Measurements from ENCODE around the gene SYMPK.
"Not testable (repeated sequence)": the region's sequence is repeated elsewhere in the genome, so short reads cannot be mapped to it uniquely, and the experiment has no call there.

SYMPK gene

DNA sequence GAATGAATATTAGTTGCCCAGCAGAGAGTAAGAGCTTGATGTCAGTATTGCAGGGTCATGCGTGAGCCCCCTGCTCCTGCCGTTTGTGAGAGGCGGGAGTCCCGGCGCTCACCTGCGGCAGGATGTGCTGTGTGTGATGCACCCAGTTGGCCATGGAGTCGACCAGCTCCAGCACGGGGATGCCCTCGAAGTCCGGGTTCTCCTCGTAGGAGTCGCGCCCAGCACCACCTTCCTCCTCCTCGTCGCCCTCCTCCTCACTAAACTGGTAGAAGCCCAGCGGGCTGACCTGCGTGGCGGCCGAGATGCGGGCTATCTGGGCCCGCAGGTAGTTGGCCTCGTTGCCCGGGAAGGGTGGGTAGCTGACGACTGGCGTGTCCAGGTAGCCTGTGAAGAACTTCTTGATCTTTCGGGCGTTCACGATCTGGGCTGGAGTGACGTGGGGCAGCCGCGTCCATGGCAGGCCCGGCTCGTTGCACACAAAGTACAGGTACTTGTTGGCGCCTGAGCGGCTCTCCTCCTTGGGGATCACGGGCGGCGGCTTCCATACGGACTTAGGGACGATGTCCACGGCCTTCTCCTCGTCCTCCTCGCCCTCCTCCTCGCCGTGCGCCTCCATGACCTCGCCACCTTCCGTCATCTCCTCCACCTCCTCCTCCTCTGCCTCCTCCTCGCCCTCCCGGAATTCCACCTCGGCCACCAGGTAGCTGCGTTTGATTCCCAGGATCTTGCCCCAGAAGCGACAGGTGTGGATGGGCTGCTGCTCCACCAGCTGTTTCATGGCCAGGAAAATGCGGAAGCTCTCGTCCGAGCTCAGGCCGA, 58.6 kb downstream of the SYMPK start:
- no peaks in the 10 kb centered on the region for H3K27me3 ChIP-seq (ENCODE audit: control insufficient read depth, insufficient read depth, low read length)
- WGBS (ENCODE audit: insufficient coverage, insufficient read length), result no CpG with 5 or more reads among the region's 57 CpGs
- DNase-seq (ENCODE audit: low read depth, low spot score), result no peak
- H3K9me3 ChIP-seq (ENCODE audit: control insufficient read depth, insufficient read depth, low read length), result no peaks in the 10 kb centered on the region
- no peaks in the 10 kb centered on the region; the same call in 1 of the 2 replicates for H3K36me3 ChIP-seq (ENCODE audit: control insufficient read depth, insufficient read depth, low read length)
- no peak overlapping the region for H3K4me3 ChIP-seq (ENCODE audit: low read length)
- H3K4me1 ChIP-seq (ENCODE audit: control insufficient read depth, insufficient read depth, low read length), result peaks cover 2% of the 10 kb centered on the region; the same call in 1 of the 2 replicates
- no peak overlapping the region for H3K27ac ChIP-seq (ENCODE audit: low read length)

DNA sequence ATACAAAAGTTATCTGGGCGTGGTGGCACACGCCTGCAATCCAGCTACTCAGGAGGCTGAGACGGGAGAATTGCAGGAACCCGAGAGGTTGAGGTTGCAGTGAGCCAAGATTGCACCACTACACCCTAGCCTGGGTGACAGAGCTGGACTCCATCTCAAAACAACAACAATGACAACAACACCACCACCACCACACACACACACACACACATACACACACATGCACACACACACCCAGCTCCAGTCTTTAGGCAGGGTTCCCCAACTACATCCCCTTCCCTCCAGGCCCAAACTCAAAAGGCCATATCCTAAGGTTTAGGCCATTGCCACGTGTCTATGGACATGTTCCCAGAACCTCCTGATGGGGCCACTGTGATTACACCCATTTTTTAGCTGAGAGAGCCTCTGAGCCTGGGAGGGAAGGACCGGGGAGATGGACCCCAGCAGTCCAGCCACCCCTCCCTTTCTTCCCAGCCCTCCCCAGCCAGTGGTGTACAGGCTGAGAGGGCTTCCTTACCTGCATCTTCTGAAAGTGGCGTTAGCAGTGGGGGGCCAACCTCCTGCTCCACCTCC, 61.3 kb downstream of the SYMPK start:
- H3K9me3 ChIP-seq (ENCODE audit: control insufficient read depth, insufficient read depth, low read length), result no peaks in the 10 kb centered on the region
- no peak overlapping the region for H3K4me3 ChIP-seq (ENCODE audit: low read length)
- H3K36me3 ChIP-seq (ENCODE audit: control insufficient read depth, insufficient read depth, low read length), result no peaks in the 10 kb centered on the region; the same call in 1 of the 2 replicates
- H3K4me1 ChIP-seq (ENCODE audit: control insufficient read depth, insufficient read depth, low read length), result peaks cover 2% of the 10 kb centered on the region; the same call in 1 of the 2 replicates
- DNase-seq (ENCODE audit: low read depth, low spot score), result no peak
- WGBS (ENCODE audit: insufficient coverage, insufficient read length), result no CpG with 5 or more reads among the region's 7 CpGs
- no peaks in the 10 kb centered on the region for H3K27me3 ChIP-seq (ENCODE audit: control insufficient read depth, insufficient read depth, low read length)
- H3K27ac ChIP-seq (ENCODE audit: low read length), result no peak overlapping the region

- no peak for DNase-seq (ENCODE audit: low read depth, low spot score)
- Histone ChIP-seq H3K36me3 (ENCODE audit: control insufficient read depth, insufficient read depth, low read length) (no peaks in the 10 kb centered on the region; the same call in 1 of the 2 replicates), H3K27ac (ENCODE audit: low read length) (no peak overlapping the region), H3K9me3 (ENCODE audit: control insufficient read depth, insufficient read depth, low read length) (no peaks in the 10 kb centered on the region), H3K4me1 (ENCODE audit: control insufficient read depth, insufficient read depth, low read length) (peaks cover 2% of the 10 kb centered on the region; the same call in 1 of the 2 replicates), H3K27me3 (ENCODE audit: control insufficient read depth, insufficient read depth, low read length) (no peaks in the 10 kb centered on the region), H3K4me3 (ENCODE audit: low read length) (no peak overlapping the region)
- no CpG with 5 or more reads among the region's 8 CpGs for WGBS (ENCODE audit: insufficient coverage, insufficient read length)
Observed at GRCh38 chr19:45800070-45800553, 62.8 kb downstream of the SYMPK start.

DNA sequence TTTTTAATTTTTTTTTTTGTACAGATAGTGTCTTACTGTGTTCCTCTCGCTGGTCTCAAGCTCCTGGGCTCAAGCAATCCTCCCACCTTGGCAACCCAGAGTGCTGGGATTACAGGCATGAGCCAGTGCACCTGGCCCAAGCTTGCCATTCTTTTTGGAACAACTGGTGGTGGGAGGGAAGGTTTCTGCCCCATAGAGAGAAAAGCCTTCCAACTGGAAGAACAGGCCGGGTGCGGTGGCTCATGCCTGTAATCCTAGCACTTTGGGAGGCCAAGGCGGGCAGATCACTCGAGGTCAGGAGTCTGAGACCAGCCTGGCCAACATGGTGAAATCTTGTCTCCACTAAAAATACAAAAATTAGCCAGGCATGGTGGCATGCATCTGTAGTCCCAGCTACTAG, 63.4 kb downstream of the SYMPK start:
- DNase-seq (ENCODE audit: low read depth, low spot score), result not testable (repeated sequence)

GRCh38 chr19:45798995-45799517, 63.9 kb downstream of the SYMPK start:
- DNase-seq (ENCODE audit: low read depth, low spot score), result no peak
- Histone ChIP-seq H3K36me3 (ENCODE audit: control insufficient read depth, insufficient read depth, low read length) (no peaks in the 10 kb centered on the region; the same call in 1 of the 2 replicates), H3K27ac (ENCODE audit: low read length) (no peak overlapping the region), H3K27me3 (ENCODE audit: control insufficient read depth, insufficient read depth, low read length) (no peaks in the 10 kb centered on the region), H3K4me1 (ENCODE audit: control insufficient read depth, insufficient read depth, low read length) (no peaks in the 10 kb centered on the region; the same call in 1 of the 2 replicates), H3K4me3 (ENCODE audit: low read length) (no peak overlapping the region), H3K9me3 (ENCODE audit: control insufficient read depth, insufficient read depth, low read length) (no peaks in the 10 kb centered on the region)
- no CpG with 5 or more reads among the region's 10 CpGs for WGBS (ENCODE audit: insufficient coverage, insufficient read length)

More for the DNA sequence above, 63.4 kb downstream of the SYMPK start:
- not testable (repeated sequence) for H3K9me3 ChIP-seq (ENCODE audit: control insufficient read depth, insufficient read depth, low read length); H3K27ac ChIP-seq (ENCODE audit: low read length); H3K27me3 ChIP-seq (ENCODE audit: control insufficient read depth, insufficient read depth, low read length); H3K4me1 ChIP-seq (ENCODE audit: control insufficient read depth, insufficient read depth, low read length); H3K4me3 ChIP-seq (ENCODE audit: low read length); H3K36me3 ChIP-seq (ENCODE audit: control insufficient read depth, insufficient read depth, low read length)
- no CpG with 5 or more reads among the region's 5 CpGs for WGBS (ENCODE audit: insufficient coverage, insufficient read length)

DNA sequence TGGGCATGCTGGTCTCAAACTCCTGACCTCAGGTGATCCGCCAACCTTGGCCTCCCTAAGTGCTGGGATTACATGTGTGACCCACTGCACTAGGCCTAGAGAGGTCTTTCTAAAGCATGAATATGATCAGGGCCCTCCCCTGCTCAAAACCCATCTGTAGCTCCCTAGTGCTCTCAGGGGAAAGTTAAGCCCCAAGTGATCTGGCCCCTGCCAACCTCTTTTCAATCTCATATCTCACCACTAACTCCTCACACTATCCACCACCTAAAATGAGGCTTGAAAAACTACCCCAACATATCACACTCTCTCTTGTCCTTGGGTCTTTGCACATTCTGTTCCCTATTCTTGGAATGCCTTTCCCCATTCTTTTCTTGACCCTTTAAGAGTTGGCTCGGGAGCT, 68.3 kb downstream of the SYMPK start:
- H3K4me1 ChIP-seq (ENCODE audit: control insufficient read depth, insufficient read depth, low read length), result no peaks in the 10 kb centered on the region
- WGBS (ENCODE audit: insufficient coverage, insufficient read length), result no CpG with 5 or more reads among the region's 2 CpGs
- DNase-seq (ENCODE audit: low read depth, low spot score), result no peak
- H3K36me3 ChIP-seq (ENCODE audit: control insufficient read depth, insufficient read depth, low read length), result no peaks in the 10 kb centered on the region
- H3K9me3 ChIP-seq (ENCODE audit: control insufficient read depth, insufficient read depth, low read length), result no peaks in the 10 kb centered on the region
- no peak overlapping the region for H3K27ac ChIP-seq (ENCODE audit: low read length)
- no peaks in the 10 kb centered on the region for H3K27me3 ChIP-seq (ENCODE audit: control insufficient read depth, insufficient read depth, low read length)
- no peak overlapping the region for H3K4me3 ChIP-seq (ENCODE audit: low read length)

- Histone ChIP-seq H3K4me1 (ENCODE audit: control insufficient read depth, insufficient read depth, low read length) (no peaks in the 10 kb centered on the region), H3K36me3 (ENCODE audit: control insufficient read depth, insufficient read depth, low read length) (peaks cover 7% of the 10 kb centered on the region; the same call in 1 of the 2 replicates), H3K27ac (ENCODE audit: low read length) (no peak overlapping the region), H3K9me3 (ENCODE audit: control insufficient read depth, insufficient read depth, low read length) (no peaks in the 10 kb centered on the region), H3K4me3 (ENCODE audit: low read length) (no peak overlapping the region), H3K27me3 (ENCODE audit: control insufficient read depth, insufficient read depth, low read length) (no peaks in the 10 kb centered on the region)
- WGBS (ENCODE audit: insufficient coverage, insufficient read length), result no CpG with 5 or more reads among the region's 6 CpGs
- no peak for DNase-seq (ENCODE audit: low read depth, low spot score)
Observed at GRCh38 chr19:45793876-45794275, 69.1 kb downstream of the SYMPK start.

GRCh38 chr19:45793178-45793564, 69.8 kb downstream of the SYMPK start:
- DNase-seq (ENCODE audit: low read depth, low spot score), result no peak
- Histone ChIP-seq H3K27ac (ENCODE audit: low read length) (no peak overlapping the region), H3K4me3 (ENCODE audit: low read length) (no peak overlapping the region), H3K27me3 (ENCODE audit: control insufficient read depth, insufficient read depth, low read length) (no peaks in the 10 kb centered on the region), H3K4me1 (ENCODE audit: control insufficient read depth, insufficient read depth, low read length) (no peaks in the 10 kb centered on the region), H3K36me3 (ENCODE audit: control insufficient read depth, insufficient read depth, low read length) (peaks cover 11% of the 10 kb centered on the region), H3K9me3 (ENCODE audit: control insufficient read depth, insufficient read depth, low read length) (no peaks in the 10 kb centered on the region)
- no CpG with 5 or more reads among the region's 3 CpGs for WGBS (ENCODE audit: insufficient coverage, insufficient read length)

DNA sequence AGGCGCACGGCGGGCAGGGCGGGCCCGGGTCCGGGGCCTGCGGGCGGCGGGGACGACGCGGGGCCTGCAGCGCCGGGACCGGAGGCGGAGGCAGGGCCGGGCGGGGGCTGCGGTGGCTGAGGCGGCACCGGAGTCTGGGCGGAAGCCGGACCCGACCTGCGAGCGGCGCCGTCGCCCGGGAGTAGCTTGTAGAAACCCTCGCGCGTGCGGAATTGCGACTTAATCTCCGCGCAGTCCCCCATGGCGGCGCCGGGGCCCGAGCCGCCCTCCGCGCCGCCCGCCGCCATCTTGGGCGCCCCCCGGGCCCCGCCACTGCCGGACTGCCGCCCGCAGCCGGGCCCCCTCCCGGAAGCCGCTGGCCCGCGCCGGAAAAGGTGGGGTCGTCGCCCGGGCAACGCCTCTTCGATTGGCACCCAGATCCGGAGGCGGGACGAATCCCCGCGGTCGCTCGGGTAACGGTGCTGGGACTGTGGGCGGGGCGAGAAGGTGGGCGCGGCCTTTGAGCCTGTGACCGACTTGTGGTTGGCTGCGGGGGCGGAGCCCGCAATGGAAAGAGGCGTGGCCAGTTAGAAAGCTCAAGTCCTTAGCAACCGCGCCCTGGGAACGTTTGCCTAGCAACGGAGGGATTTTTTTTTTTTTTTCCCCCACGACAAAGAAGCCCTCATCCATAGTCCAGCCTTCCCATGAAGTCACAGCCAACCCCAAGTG, 70.3 kb downstream of the SYMPK start, which contains the start of gene DMWD:
Gene DMWD (minus strand): TSS at position 376 of the 708 bp plus-strand sequence. CDS start 89 bp downstream, at position 287.
- Histone ChIP-seq H3K9me3 (ENCODE audit: control insufficient read depth, insufficient read depth, low read length) (no peaks in the 10 kb centered on the region), H3K27me3 (ENCODE audit: control insufficient read depth, insufficient read depth, low read length) (no peaks in the 10 kb centered on the region), H3K4me3 (ENCODE audit: low read length) (peak within 1 kb of the TSS; percentile 95), H3K36me3 (ENCODE audit: control insufficient read depth, insufficient read depth, low read length) (peaks cover 13% of the 10 kb centered on the region), H3K27ac (ENCODE audit: low read length) (no peak within 1 kb of the TSS), H3K4me1 (ENCODE audit: control insufficient read depth, insufficient read depth, low read length) (no peaks in the 10 kb centered on the region)
- no CpG with 5 or more reads among the region's 86 CpGs for WGBS (ENCODE audit: insufficient coverage, insufficient read length)
- peak; percentile 100 for DNase-seq (ENCODE audit: low read depth, low spot score)

Data from iPS DF 6.9 (cell line).